A549 treated with AZD9567 at 1 μM for 4 hours (cell line): Measurements from ENCODE around the gene ZNF654. TPM values are rescaled to one million over a fixed set of nuclear protein-coding genes. Genes with fewer than 3 reads are reported as not detected.

Source experiments
- total RNA-seq: library from RNA; stranded (reverse); fragments of 200-300 nt; extraction: Qiagen RNA extraction; gene quantifications from 5 replicates; pipeline ENCODE4 v1.2.3, GENCODE V29; 2022; ENCODE audit not compliant: insufficient read depth

The ZNF654 gene
- total RNA-seq, result 3.4 to 9.7 TPM (median 4.5 TPM) in 5 replicates

DNA sequence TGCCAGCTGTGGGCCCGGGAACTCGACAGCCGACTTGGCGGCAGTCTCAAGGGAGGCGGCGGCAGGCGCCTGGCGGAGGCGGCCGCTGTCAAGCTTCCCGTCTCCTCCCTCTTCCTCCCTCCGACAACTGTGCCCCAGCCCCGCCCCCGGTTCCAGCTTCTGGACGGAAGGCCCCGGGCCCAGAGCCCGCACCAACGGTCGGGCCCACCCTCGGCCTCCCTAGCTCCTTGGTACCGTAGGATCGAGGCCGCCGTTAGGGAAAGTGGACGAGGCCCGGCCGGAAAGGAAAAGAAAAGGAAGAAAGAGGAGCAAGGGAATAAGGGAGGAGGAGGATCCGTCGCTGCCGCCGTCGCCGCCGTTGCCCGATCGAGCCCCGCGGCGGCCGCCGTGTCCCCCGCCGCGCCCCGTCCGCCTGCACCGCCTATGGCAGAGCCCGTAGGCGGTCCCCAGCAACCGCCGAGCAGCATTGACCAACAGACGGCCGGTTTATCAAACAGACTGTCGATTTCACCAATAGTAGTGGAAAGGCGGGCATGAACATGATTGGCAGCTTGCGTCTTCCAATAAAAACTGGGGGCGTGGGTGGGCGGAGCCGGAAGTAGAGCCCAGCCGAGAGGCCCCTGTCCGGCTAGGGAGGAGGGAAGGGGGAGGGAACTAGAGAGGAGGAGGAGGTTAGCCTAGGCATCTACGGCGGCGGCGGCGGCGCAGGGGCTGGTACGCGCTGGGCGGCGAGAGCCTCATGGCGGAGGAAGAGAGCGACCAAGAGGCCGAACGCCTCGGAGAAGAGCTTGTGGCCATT is at the start of gene ZNF654, which contains the start of gene CGGBP1:
TSS of gene ZNF654 (plus strand) at position 675 of the 799 bp plus-strand sequence. CDS start at position 740, 65 bp downstream.
TSS of gene CGGBP1 (minus strand) at position 425 of the 799 bp plus-strand sequence. CDS start 3,029 bp downstream, outside the sequence.

DNA sequence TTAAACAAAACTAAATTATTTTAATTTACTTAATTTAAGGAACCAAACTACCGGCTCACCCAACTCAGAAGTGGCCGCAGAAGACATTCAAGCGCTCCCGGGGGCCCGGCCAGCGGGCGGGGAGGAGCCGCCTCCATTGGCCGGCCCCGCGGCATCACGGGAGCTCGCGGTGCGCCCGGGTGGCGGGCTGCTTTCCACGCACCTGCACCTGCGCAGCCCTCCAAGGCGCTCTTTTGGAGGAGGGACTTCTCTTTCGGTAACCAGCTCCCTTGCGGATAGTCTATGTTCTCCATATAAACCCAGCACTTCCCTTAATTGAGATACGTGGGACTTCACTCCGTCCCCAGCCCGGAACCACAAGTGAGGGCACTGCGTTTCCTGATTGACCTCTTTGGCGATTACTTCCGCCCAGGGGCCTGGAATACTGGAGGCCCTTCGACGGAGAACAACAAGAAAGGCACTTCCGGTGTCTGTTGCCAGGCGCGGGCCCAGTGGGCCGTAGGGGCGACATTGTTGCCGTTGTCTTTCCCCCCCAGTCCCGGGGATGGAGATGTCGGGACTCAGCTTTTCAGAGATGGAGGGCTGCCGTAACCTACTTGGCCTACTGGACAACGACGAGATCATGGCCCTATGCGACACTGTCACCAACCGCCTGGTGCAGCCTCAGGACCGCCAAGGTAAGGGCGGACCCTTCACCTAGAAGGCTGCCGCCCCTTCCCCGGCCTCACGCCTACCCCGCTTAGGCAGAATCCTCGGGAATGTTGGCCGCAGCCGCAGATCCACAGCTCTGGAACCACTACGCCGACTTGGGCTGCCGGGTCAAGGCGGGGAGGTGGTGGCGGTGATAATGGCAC is 90.7 kb downstream of the ZNF654 start, which contains the start of gene C3orf38:
TSS of gene C3orf38 (plus strand) at position 451 of the 854 bp plus-strand sequence. CDS start at position 545, 94 bp downstream.

Other genes starting within 250 kb of the ZNF654 start
- 35.0 to 43.6 TPM (median 41.1 TPM) in 5 replicates for gene CGGBP1, start 250 bp upstream of the ZNF654 start, total RNA-seq
- 15.7 to 19.2 TPM (median 16.4 TPM) in 5 replicates for gene C3orf38, start 90.7 kb downstream of the ZNF654 start, total RNA-seq